ENCODE data around the gene QRICH2.

DNA sequence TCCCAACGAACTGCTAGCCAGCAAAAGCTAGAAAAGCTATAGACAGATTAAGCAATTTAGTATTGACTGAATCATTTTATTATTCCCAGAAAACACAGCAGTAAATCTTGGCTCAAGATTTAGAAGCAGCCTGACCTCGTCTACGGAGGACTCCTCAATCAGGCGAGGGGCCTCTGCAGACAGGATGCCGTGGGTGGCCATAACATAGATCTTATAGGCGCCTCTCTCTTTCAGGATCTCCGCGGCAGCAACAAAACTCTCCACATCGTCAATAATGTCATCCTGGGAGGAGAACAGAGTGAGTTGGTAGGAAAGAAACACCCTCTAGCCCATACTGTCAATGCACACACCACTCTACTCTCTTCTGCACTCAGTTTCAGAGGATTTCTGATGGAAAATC lies 4.7 kb upstream of the QRICH2 start:
- TF ChIP-seq, protein P1, sequence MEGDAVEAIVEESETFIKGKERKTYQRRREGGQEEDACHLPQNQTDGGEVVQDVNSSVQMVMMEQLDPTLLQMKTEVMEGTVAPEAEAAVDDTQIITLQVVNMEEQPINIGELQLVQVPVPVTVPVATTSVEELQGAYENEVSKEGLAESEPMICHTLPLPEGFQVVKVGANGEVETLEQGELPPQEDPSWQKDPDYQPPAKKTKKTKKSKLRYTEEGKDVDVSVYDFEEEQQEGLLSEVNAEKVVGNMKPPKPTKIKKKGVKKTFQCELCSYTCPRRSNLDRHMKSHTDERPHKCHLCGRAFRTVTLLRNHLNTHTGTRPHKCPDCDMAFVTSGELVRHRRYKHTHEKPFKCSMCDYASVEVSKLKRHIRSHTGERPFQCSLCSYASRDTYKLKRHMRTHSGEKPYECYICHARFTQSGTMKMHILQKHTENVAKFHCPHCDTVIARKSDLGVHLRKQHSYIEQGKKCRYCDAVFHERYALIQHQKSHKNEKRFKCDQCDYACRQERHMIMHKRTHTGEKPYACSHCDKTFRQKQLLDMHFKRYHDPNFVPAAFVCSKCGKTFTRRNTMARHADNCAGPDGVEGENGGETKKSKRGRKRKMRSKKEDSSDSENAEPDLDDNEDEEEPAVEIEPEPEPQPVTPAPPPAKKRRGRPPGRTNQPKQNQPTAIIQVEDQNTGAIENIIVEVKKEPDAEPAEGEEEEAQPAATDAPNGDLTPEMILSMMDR (IDR thresholded peaks at IDR 0.05), result no peak
- TF ChIP-seq POLR2AphosphoS5 (IDR thresholded peaks at IDR 0.05) (no peak), POLR2A (IDR thresholded peaks at IDR 0.05) (no peak), EP300 (IDR thresholded peaks at IDR 0.05) (no peak)

All from gastroesophageal sphincter (tissue), 3 donors.